ENCODE results near the gene MAGOHB. TPM values are rescaled to one million over a fixed set of nuclear protein-coding genes. Genes with fewer than 3 reads are reported as not detected.

MAGOHB gene
- total and polyA plus RNA-seq, 10 of the 15 experiments (the other 5 are each of a cell fraction or from before 2014, with no cell fraction given): 30.6 to 217 (median 55.2) TPM

DNA sequence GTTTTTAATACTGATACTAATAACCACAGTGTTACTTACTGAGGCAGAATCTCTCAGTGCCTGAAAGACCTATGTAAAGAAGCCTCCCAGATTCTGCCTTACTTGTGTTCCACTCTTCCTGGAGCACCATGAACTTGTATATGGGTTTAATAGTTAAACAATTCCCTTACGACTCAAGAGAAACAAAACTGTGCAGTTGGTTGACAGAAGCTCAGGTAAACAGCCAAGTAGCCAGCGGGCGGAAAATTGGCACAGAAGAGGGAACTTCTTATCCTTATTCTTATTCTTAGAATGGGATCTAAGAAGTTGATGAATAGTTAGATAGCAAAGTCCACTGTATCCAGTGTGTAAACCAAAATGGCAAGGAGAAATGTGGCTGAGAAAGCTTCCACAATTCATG lies 22.7 kb upstream of the MAGOHB start (continued):
- TF ChIP-seq, protein P1, sequence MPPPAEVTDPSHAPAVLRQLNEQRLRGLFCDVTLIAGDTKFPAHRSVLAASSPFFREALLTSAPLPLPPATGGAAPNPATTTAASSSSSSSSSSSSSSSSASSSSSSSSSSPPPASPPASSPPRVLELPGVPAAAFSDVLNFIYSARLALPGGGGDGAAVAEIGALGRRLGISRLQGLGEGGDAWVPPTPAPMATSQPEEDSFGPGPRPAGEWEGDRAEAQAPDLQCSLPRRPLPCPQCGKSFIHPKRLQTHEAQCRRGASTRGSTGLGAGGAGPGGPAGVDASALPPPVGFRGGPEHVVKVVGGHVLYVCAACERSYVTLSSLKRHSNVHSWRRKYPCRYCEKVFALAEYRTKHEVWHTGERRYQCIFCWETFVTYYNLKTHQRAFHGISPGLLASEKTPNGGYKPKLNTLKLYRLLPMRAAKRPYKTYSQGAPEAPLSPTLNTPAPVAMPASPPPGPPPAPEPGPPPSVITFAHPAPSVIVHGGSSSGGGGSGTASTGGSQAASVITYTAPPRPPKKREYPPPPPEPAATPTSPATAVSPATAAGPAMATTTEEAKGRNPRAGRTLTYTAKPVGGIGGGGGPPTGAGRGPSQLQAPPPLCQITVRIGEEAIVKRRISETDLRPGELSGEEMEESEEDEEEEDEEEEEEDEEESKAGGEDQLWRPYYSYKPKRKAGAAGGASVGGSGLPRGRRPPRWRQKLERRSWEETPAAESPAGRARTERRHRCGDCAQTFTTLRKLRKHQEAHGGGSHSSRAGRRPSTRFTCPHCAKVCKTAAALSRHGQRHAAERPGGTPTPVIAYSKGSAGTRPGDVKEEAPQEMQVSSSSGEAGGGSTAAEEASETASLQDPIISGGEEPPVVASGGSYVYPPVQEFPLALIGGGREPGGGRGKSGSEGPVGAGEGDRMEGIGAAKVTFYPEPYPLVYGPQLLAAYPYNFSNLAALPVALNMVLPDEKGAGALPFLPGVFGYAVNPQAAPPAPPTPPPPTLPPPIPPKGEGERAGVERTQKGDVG (CRISPR knock-in tag; IDR thresholded peaks at IDR 0.05): no peak
- no peak for TF ChIP-seq CBX5 (IDR thresholded peaks at IDR 0.05; ENCODE audit: low read depth)
- no peak for TF ChIP-seq MYC (IDR thresholded peaks at IDR 0.05; ENCODE audit: insufficient read depth, insufficient read length, insufficient replicate concordance, low read length, severe bottlenecking)
- no peak for TF ChIP-seq NR2F1 (conservative IDR thresholded peaks at IDR 0.05)
- no peak for TF ChIP-seq SMC3 (IDR thresholded peaks at IDR 0.05; ENCODE audit: borderline replicate concordance, low read length)
- no peak for TF ChIP-seq ETV6 (conservative IDR thresholded peaks at IDR 0.05 in 1 of 2, IDR thresholded peaks at IDR 0.05 in 1 of 2; ENCODE audit: borderline replicate concordance in 1 of 2, low read depth in 1 of 2)
- TF ChIP-seq SKIL (IDR thresholded peaks at IDR 0.05; ENCODE audit: low read depth, poor library complexity, severe bottlenecking): no peak
- TF ChIP-seq ZNF274 (IDR thresholded peaks at IDR 0.05; ENCODE audit: insufficient read depth, insufficient read length): no peak

Measured in GM12878 (cell line).